A549 (cell line): ENCODE measurements around the gene MALAT1. TPM values are rescaled to one million over a fixed set of nuclear protein-coding genes. Genes with fewer than 3 reads are reported as not detected.

Experiments
- BHLHE40 ChIP-seq: IDR thresholded peaks from 2 replicates; pipeline ENCODE4 v1.6.1; 2012; ENCODE audit warnings: low read depth, low read length, inconsistent platforms
- CBX8 ChIP-seq: fragments of 200-600 bp; sonication (generic); IDR thresholded peaks from 2 replicates; pipeline ENCODE4 v1.6.1; 2016
- CEBPB ChIP-seq, 2 experiments: fragments of >200 bp in 1 of 2; sonication (Bioruptor Twin) in 1 of 2; formaldehyde crosslinking in 1 of 2; IDR thresholded peaks; 2 replicates each; pipeline ENCODE4 v1.6.1; 2012 to 2016
- CHD2 ChIP-seq: fragments of 150-350 bp; IDR thresholded peaks from 2 replicates; pipeline ENCODE4 v1.6.1; 2014; ENCODE audit warnings: low read length; ENCODE audit not compliant: partially characterized antibody
- EHF ChIP-seq: fragments of 250-450 bp; sonication (Bioruptor Pico); IDR thresholded peaks from 2 replicates; pipeline ENCODE4 v1.5.0; 2020; ENCODE audit warnings: mild to moderate bottlenecking
- EHMT2 ChIP-seq: fragments of 200-600 bp; sonication (generic); IDR thresholded peaks from 2 replicates; pipeline ENCODE4 v1.6.1; 2016; ENCODE audit warnings: antibody characterized with exemption, low read depth, mild to moderate bottlenecking, moderate library complexity
- HES2 ChIP-seq: fragments of >200 bp; sonication (Bioruptor Twin); formaldehyde crosslinking; IDR thresholded peaks from 2 replicates; pipeline ENCODE4 v1.6.1; 2016
- HMGXB4 ChIP-seq: fragments of 250-450 bp; sonication (Bioruptor Pico); IDR thresholded peaks from 2 replicates; pipeline ENCODE4 v1.5.0; 2021; ENCODE audit warnings: mild to moderate bottlenecking, moderate library complexity, borderline replicate concordance
- HOXB5 ChIP-seq: fragments of 250-450 bp; sonication (Bioruptor Pico); IDR thresholded peaks from 2 replicates; pipeline ENCODE4 v1.5.0; 2020; ENCODE audit warnings: mild to moderate bottlenecking, moderate library complexity
- KDM1A ChIP-seq: fragments of 200-600 bp; sonication (generic); IDR thresholded peaks from 2 replicates; pipeline ENCODE4 v1.6.1; 2016; ENCODE audit warnings: low read depth, mild to moderate bottlenecking
- MAX ChIP-seq: IDR thresholded peaks from 2 replicates; pipeline ENCODE4 v1.6.1; 2012
- MAZ ChIP-seq: fragments of 150-350 bp; IDR thresholded peaks from 2 replicates; pipeline ENCODE4 v1.6.1; 2014; ENCODE audit warnings: antibody characterized with exemption, low read depth, low read length, borderline replicate concordance
- MYC ChIP-seq: IDR thresholded peaks from 2 replicates; pipeline ENCODE4 v1.6.1; 2012; ENCODE audit warnings: mild to moderate bottlenecking, inconsistent platforms, low read length, improper control_type of control experiment, borderline replicate concordance
- NFE2L2 ChIP-seq: fragments of 150-350 bp; conservative IDR thresholded peaks from 2 replicates; pipeline ENCODE4 v1.6.1; 2014; ENCODE audit warnings: low read length
- NPAS2 ChIP-seq: fragments of 250-450 bp; sonication (Bioruptor Pico); IDR thresholded peaks from 2 replicates; pipeline ENCODE4 v1.8.0; 2022; ENCODE audit warnings: mild to moderate bottlenecking, moderate library complexity, borderline replicate concordance
- PHF8 ChIP-seq: fragments of 200-600 bp; sonication (generic); IDR thresholded peaks from 2 replicates; pipeline ENCODE4 v1.6.1; 2016; ENCODE audit warnings: low read depth, mild to moderate bottlenecking, antibody characterized with exemption, moderate library complexity, borderline replicate concordance
- POLR2AphosphoS2 ChIP-seq: conservative IDR thresholded peaks from 2 replicates; pipeline ENCODE4 v1.6.1; 2012; ENCODE audit warnings: low read length, improper control_type of control experiment, inconsistent platforms
- RAD21 ChIP-seq, 2 experiments: fragments of >200 bp in 1 of 2; sonication (Bioruptor Twin) in 1 of 2; formaldehyde crosslinking in 1 of 2; IDR thresholded peaks in 1 of 2; conservative IDR thresholded peaks in 1 of 2; 2 replicates in 1 of 2; 3 replicates in 1 of 2; pipeline ENCODE4 v1.6.1; 2012 to 2018; ENCODE audit warnings: inconsistent platforms in 1 of 2
- RARB ChIP-seq: fragments of 250-450 bp; sonication (Bioruptor Pico); IDR thresholded peaks from 2 replicates; pipeline ENCODE4 v1.8.0; 2021; ENCODE audit warnings: mild to moderate bottlenecking, moderate library complexity
- RFX5 ChIP-seq: fragments of 450-650 bp; IDR thresholded peaks from 2 replicates; pipeline ENCODE4 v1.7.1; 2014; ENCODE audit warnings: antibody characterized with exemption, mild to moderate bottlenecking, moderate library complexity
- SMC3 ChIP-seq: fragments of >200 bp; sonication (Bioruptor Twin); formaldehyde crosslinking; IDR thresholded peaks from 3 replicates; pipeline ENCODE4 v1.6.1; 2018; ENCODE audit warnings: inconsistent platforms
- SREBF2 ChIP-seq: fragments of 450-650 bp; IDR thresholded peaks from 2 replicates; pipeline ENCODE4 v1.6.1; 2014; ENCODE audit warnings: mild to moderate bottlenecking, moderate library complexity
- ZNF302 ChIP-seq: fragments of 250-450 bp; sonication (Bioruptor Pico); IDR thresholded peaks from 2 replicates; pipeline ENCODE4 v1.9.0; 2021; ENCODE audit warnings: inconsistent platforms, mild to moderate bottlenecking, moderate library complexity
- polyA plus RNA-seq, 4 experiments: library from polyadenylated mRNA; depleted of rRNA in 3 of 4; stranded (reverse); fragments of >200 nt; fragmentation: RNase III in 1 of 4; extraction: RNeasy Plus Mini Kit Qiagen cat#74134 plus additional on column Dnase treatment in 1 of 4; gene quantifications; 2 replicates in 3 of 4; 3 replicates in 1 of 4; pipeline ENCODE4 v1.2.3, GENCODE V29; 2011 to 2017
- TF ChIP-seq, protein P1 (sequence below): fragments of 250-450 bp; sonication (Bioruptor Pico); IDR thresholded peaks from 2 replicates; pipeline ENCODE4 v1.5.0; 2020; ENCODE audit warnings: low read depth, mild to moderate bottlenecking, moderate library complexity
- TF ChIP-seq, protein P2 (sequence below): fragments of 450-650 bp; IDR thresholded peaks from 2 replicates; pipeline ENCODE4 v1.6.1; 2014; ENCODE audit warnings: antibody characterized with exemption
- TF ChIP-seq, protein P3 (sequence below): fragments of 200-600 bp; sonication (generic); IDR thresholded peaks from 2 replicates; pipeline ENCODE4 v1.6.1; 2016; ENCODE audit warnings: antibody characterized with exemption, mild to moderate bottlenecking, moderate library complexity
- TF ChIP-seq, protein P4 (sequence below): fragments of >200 bp; sonication (Bioruptor Twin); formaldehyde crosslinking; IDR thresholded peaks from 3 replicates; pipeline ENCODE4 v1.5.1; 2016
- TF ChIP-seq, protein P5 (sequence below): fragments of 150-350 bp; IDR thresholded peaks from 2 replicates; pipeline ENCODE4 v1.6.1; 2014; ENCODE audit warnings: low read depth, mild to moderate bottlenecking, low read length

Gene MALAT1
- polyA plus RNA-seq, 2 of the 4 experiments (the other 2 are of a cell fraction) = 188 to 1,041 TPM

GRCh38 chr11:65498042-65498726, 661 bp upstream of the MALAT1 start (continued):
- TF ChIP-seq, protein P1, sequence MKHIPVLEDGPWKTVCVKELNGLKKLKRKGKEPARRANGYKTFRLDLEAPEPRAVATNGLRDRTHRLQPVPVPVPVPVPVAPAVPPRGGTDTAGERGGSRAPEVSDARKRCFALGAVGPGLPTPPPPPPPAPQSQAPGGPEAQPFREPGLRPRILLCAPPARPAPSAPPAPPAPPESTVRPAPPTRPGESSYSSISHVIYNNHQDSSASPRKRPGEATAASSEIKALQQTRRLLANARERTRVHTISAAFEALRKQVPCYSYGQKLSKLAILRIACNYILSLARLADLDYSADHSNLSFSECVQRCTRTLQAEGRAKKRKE (CRISPR knock-in tag) = no peak
- TF ChIP-seq BHLHE40 (no peak), HES2 (no peak; the same call in 1 of the 2 replicates), MYC (no peak), PHF8 (no peak), RFX5 (no peak), NFE2L2 (no peak), MAZ (no peak), NPAS2 (CRISPR knock-in tag) (no peak), CEBPB (IDR thresholded peaks at IDR 0.05) (peak; percentile 90 to 95), RAD21 (conservative IDR thresholded peaks at IDR 0.05 in 1 of 2, IDR thresholded peaks at IDR 0.05 in 1 of 2) (no peak), CBX8 (no peak), EHMT2 (no peak), HOXB5 (CRISPR knock-in tag) (no peak), KDM1A (no peak), MAX (no peak), SMC3 (no peak; the same call in 2 of the 3 replicates), SREBF2 (no peak), POLR2AphosphoS2 (no peak), EHF (CRISPR knock-in tag) (peak; percentile 62; the same call in 1 of the 2 replicates), CHD2 (no peak), HMGXB4 (CRISPR knock-in tag) (no peak), ZNF302 (no peak), RARB (no peak)
- TF ChIP-seq, protein P2, sequence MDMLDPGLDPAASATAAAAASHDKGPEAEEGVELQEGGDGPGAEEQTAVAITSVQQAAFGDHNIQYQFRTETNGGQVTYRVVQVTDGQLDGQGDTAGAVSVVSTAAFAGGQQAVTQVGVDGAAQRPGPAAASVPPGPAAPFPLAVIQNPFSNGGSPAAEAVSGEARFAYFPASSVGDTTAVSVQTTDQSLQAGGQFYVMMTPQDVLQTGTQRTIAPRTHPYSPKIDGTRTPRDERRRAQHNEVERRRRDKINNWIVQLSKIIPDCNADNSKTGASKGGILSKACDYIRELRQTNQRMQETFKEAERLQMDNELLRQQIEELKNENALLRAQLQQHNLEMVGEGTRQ = no peak
- TF ChIP-seq, protein P3, sequence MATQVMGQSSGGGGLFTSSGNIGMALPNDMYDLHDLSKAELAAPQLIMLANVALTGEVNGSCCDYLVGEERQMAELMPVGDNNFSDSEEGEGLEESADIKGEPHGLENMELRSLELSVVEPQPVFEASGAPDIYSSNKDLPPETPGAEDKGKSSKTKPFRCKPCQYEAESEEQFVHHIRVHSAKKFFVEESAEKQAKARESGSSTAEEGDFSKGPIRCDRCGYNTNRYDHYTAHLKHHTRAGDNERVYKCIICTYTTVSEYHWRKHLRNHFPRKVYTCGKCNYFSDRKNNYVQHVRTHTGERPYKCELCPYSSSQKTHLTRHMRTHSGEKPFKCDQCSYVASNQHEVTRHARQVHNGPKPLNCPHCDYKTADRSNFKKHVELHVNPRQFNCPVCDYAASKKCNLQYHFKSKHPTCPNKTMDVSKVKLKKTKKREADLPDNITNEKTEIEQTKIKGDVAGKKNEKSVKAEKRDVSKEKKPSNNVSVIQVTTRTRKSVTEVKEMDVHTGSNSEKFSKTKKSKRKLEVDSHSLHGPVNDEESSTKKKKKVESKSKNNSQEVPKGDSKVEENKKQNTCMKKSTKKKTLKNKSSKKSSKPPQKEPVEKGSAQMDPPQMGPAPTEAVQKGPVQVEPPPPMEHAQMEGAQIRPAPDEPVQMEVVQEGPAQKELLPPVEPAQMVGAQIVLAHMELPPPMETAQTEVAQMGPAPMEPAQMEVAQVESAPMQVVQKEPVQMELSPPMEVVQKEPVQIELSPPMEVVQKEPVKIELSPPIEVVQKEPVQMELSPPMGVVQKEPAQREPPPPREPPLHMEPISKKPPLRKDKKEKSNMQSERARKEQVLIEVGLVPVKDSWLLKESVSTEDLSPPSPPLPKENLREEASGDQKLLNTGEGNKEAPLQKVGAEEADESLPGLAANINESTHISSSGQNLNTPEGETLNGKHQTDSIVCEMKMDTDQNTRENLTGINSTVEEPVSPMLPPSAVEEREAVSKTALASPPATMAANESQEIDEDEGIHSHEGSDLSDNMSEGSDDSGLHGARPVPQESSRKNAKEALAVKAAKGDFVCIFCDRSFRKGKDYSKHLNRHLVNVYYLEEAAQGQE = no peak
- TF ChIP-seq, protein P4, sequence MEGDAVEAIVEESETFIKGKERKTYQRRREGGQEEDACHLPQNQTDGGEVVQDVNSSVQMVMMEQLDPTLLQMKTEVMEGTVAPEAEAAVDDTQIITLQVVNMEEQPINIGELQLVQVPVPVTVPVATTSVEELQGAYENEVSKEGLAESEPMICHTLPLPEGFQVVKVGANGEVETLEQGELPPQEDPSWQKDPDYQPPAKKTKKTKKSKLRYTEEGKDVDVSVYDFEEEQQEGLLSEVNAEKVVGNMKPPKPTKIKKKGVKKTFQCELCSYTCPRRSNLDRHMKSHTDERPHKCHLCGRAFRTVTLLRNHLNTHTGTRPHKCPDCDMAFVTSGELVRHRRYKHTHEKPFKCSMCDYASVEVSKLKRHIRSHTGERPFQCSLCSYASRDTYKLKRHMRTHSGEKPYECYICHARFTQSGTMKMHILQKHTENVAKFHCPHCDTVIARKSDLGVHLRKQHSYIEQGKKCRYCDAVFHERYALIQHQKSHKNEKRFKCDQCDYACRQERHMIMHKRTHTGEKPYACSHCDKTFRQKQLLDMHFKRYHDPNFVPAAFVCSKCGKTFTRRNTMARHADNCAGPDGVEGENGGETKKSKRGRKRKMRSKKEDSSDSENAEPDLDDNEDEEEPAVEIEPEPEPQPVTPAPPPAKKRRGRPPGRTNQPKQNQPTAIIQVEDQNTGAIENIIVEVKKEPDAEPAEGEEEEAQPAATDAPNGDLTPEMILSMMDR = no peak
- TF ChIP-seq, protein P5, sequence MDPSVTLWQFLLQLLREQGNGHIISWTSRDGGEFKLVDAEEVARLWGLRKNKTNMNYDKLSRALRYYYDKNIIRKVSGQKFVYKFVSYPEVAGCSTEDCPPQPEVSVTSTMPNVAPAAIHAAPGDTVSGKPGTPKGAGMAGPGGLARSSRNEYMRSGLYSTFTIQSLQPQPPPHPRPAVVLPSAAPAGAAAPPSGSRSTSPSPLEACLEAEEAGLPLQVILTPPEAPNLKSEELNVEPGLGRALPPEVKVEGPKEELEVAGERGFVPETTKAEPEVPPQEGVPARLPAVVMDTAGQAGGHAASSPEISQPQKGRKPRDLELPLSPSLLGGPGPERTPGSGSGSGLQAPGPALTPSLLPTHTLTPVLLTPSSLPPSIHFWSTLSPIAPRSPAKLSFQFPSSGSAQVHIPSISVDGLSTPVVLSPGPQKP = no peak
